Karpas-422 (cell line): Measurements from ENCODE around the gene CDIP1. TPM values are rescaled to one million over a fixed set of nuclear protein-coding genes. Genes with fewer than 3 reads are reported as not detected.

Experiments used
- DNase-seq: peaks from one replicate; pipeline ENCODE4 v3.0.0-alpha.2; 2015
- H2AFZ ChIP-seq: fragments of 200-600 bp; sonication (generic); 2 replicates; pipeline ENCODE4 v1.6.1; 2014; ENCODE audit warnings: antibody characterized with exemption, low read length, mixed read lengths
- H3K27ac ChIP-seq: fragments of 200-600 bp; sonication (generic); 2 replicates; pipeline ENCODE4 v1.5.1; 2014; ENCODE audit warnings: mild to moderate bottlenecking, low read length, moderate library complexity
- H3K27me3 ChIP-seq: fragments of 200-600 bp; sonication (generic); 2 replicates; pipeline ENCODE4 v1.6.1; 2014; ENCODE audit warnings: low read length, mixed read lengths
- H3K36me3 ChIP-seq: fragments of 200-600 bp; sonication (generic); 2 replicates; pipeline ENCODE4 v1.6.1; 2014; ENCODE audit warnings: low read length, mixed read lengths; ENCODE audit not compliant: insufficient read depth
- H3K4me1 ChIP-seq: fragments of 200-600 bp; sonication (generic); 2 replicates; pipeline ENCODE4 v1.6.1; 2014; ENCODE audit warnings: mild to moderate bottlenecking, low read length, mixed read lengths
- H3K4me2 ChIP-seq: fragments of 200-600 bp; sonication (generic); 2 replicates; pipeline ENCODE4 v1.6.1; 2014; ENCODE audit warnings: low read length, low read depth, mild to moderate bottlenecking; ENCODE audit not compliant: poor library complexity, severe bottlenecking
- H3K4me3 ChIP-seq: fragments of 200-600 bp; sonication (generic); 2 replicates; pipeline ENCODE4 v1.5.1; 2014; ENCODE audit warnings: mild to moderate bottlenecking, antibody characterized with exemption, low read length, mixed read lengths
- H3K79me2 ChIP-seq: fragments of 200-600 bp; sonication (generic); 2 replicates; pipeline ENCODE4 v1.6.1; 2014; ENCODE audit warnings: mild to moderate bottlenecking, low read length, mixed read lengths
- H3K9ac ChIP-seq: fragments of 200-600 bp; sonication (generic); 2 replicates; pipeline ENCODE4 v1.6.0; 2014; ENCODE audit warnings: low read length
- H3K9me2 ChIP-seq: fragments of 200-600 bp; sonication (generic), shearing (Covaris generic); replicated peaks from 2 replicates; pipeline ENCODE4 v1.6.0; 2014; ENCODE audit warnings: mild to moderate bottlenecking, low read length, moderate library complexity; ENCODE audit not compliant: insufficient read depth
- H3K9me3 ChIP-seq: fragments of 300-700, 200-600 bp; sonication (generic); 2 replicates; pipeline ENCODE4 v1.6.1; 2014; ENCODE audit warnings: low read length, mixed read lengths
- H4K20me1 ChIP-seq: fragments of 200-600 bp; sonication (generic); 2 replicates; pipeline ENCODE4 v1.6.1; 2014; ENCODE audit warnings: mild to moderate bottlenecking, antibody characterized with exemption, low read length, low read depth; ENCODE audit not compliant: insufficient read depth
- total RNA-seq: library from RNA; depleted of rRNA; stranded (reverse); fragments of >200 nt; shearing (Covaris generic); gene quantifications from 2 replicates; pipeline ENCODE4 v1.2.3, GENCODE V29; 2014; ENCODE audit warnings: low replicate concordance

CDIP1 gene
- total RNA-seq, 1 experiment from 2014 or later = not detected

DNA sequence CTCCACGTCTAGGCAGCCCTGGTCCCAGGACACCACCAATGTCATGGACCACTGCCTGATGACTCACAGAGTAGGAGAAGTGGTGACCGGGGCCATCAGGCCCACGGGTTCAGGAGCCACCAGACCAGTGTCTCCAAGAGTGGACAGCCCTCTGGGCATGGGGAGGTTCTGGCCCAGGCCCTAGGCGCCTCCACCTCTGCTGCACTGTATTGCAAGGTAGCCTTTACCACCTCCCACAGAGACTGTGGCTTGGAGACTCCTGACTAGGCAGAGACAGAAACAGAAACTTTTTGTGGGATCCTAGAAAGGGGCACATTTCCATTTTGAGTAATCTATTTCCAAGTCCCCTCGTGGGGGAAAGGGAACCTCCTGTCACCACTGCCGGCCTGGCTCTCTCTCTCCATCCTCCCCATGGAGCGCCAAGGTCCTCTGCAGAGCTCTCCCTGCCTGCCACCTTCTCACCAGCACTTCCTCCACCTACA lies 2.9 kb downstream of the CDIP1 start:
- Histone ChIP-seq H3K4me2 (no peak overlapping the region), H4K20me1 (no peaks in the 10 kb centered on the region), H3K4me1 (no peaks in the 10 kb centered on the region), H3K9me3 (no peaks in the 10 kb centered on the region; the same call in none of the 2 replicates), H3K4me3 (no peak overlapping the region), H3K79me2 (no peaks in the 10 kb centered on the region), H3K36me3 (no peaks in the 10 kb centered on the region), H3K27me3 (no peaks in the 10 kb centered on the region), H3K27ac (no peak overlapping the region), H3K9me2 (no peaks in the 10 kb centered on the region), H2AFZ (no peak overlapping the region), H3K9ac (no peak overlapping the region)
- no peak for DNase-seq

DNA sequence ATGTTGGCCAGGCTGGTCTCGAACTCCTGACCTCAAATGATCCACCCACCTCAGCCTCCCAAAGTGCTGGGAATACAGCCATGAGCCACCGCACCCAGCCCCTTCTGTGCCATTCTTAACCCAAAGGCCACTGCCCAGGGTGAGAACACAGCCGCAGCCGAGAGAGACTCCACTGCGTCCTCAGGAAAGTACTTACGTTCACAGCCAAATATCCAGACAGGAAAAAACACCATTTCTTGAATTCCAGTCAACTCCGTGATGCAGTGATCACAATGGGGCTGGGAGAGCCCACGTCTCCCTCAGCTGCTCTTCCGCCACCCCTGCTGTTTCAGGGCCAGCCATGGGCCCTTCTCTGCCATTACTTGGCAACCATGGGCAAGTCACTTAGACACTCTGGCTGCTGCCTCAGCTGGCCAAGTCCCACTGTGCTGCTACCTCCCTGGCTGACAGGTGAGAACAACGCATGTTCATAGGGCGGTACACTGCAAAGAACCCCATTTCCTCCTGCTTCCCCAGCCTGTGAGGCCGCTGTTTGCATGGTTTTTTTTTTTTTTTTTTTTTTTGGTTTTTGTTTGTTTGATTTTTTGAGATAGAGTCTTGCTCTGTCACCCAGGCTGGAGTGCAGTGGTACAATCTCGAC lies 4.3 kb downstream of the CDIP1 start:
- H3K4me3 ChIP-seq = no peak overlapping the region
- H3K9me2 ChIP-seq = no peaks in the 10 kb centered on the region
- H3K27me3 ChIP-seq = no peaks in the 10 kb centered on the region
- no peaks in the 10 kb centered on the region for H3K9me3 ChIP-seq
- H2AFZ ChIP-seq = no peak overlapping the region
- H4K20me1 ChIP-seq = no peaks in the 10 kb centered on the region
- no peak for DNase-seq
- no peaks in the 10 kb centered on the region for H3K79me2 ChIP-seq
- no peak overlapping the region for H3K9ac ChIP-seq
- H3K4me1 ChIP-seq = peaks cover 5% of the 10 kb centered on the region
- no peak overlapping the region for H3K27ac ChIP-seq
- no peak overlapping the region for H3K4me2 ChIP-seq
- no peaks in the 10 kb centered on the region for H3K36me3 ChIP-seq

DNA sequence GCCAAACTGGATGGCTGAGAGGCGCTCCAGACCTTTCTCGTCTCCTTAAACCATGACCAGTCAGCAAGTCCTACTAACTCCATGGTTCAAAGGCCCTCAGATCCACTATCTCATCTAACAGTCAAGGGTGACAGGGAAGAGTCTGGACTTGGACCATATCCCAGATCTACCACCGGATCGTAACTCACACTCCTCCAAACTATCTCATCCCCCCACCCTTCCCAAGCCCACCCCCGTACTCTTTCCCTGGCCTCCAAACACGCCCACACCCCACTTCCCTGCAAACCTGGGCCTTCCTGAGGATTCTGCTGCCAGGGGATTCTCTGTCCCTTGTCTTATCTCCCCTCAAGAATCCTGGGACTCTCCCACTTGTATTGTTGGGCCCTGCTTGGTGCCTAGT lies 5.1 kb downstream of the CDIP1 start:
- H4K20me1 ChIP-seq = no peaks in the 10 kb centered on the region
- no peak overlapping the region for H2AFZ ChIP-seq
- H3K36me3 ChIP-seq = no peaks in the 10 kb centered on the region
- H3K4me2 ChIP-seq = no peak overlapping the region
- H3K9me2 ChIP-seq = no peaks in the 10 kb centered on the region
- no peak overlapping the region for H3K4me3 ChIP-seq
- H3K27me3 ChIP-seq = no peaks in the 10 kb centered on the region
- H3K9ac ChIP-seq = no peak overlapping the region
- H3K27ac ChIP-seq = no peak overlapping the region
- no peaks in the 10 kb centered on the region for H3K79me2 ChIP-seq
- H3K4me1 ChIP-seq = peaks cover 8% of the 10 kb centered on the region
- no peak for DNase-seq
- H3K9me3 ChIP-seq = no peaks in the 10 kb centered on the region

DNA sequence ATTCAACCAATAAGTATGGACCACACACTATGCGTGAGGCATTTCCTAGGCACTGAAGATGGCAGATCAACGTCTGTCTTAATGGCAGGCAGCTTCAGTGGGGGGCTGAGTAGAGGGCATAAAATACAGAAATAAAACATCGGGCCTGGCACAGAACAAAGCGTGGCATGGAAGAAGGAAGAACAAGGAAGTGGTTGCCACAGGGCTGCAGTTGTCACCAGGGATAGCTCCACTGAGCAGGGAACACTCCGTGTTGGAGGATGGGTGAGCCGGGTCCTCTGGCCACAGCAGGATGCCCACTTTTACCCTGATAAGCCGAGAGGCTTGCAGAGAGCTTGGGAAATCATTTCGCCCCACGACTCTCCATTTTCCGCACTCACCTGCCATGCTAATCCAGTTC lies 6.3 kb downstream of the CDIP1 start:
- H3K79me2 ChIP-seq = no peaks in the 10 kb centered on the region
- H3K36me3 ChIP-seq = no peaks in the 10 kb centered on the region
- H3K9ac ChIP-seq = no peak overlapping the region
- no peak overlapping the region for H3K27ac ChIP-seq
- no peak overlapping the region for H3K4me3 ChIP-seq
- no peak overlapping the region for H3K4me2 ChIP-seq
- no peaks in the 10 kb centered on the region for H4K20me1 ChIP-seq
- DNase-seq = no peak
- no peaks in the 10 kb centered on the region for H3K9me2 ChIP-seq
- no peak overlapping the region for H2AFZ ChIP-seq
- no peaks in the 10 kb centered on the region for H3K9me3 ChIP-seq
- peaks cover 8% of the 10 kb centered on the region for H3K4me1 ChIP-seq
- no peaks in the 10 kb centered on the region for H3K27me3 ChIP-seq

DNA sequence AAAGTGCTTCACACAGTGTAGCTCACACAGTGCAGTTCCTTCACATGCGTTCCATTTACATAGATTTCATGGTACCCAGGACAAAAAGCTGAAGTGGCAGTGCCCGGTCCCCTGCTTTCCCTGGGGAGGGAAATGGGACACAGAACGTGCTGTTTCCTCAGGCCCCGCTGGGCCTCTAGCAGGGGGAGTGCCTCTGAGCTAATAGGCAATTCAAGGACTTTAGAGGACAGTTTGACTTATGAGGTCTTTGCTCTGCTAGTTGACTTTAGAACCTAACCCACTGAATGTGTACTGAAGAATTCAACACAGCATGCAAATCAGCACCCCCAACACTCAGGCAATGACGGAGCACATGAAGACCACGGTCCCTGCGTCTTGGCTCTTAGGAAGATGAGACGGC lies 6.8 kb downstream of the CDIP1 start:
- DNase-seq = no peak
- Histone ChIP-seq H3K27ac (no peak overlapping the region), H3K9me2 (no peaks in the 10 kb centered on the region), H3K4me3 (no peak overlapping the region), H3K4me2 (no peak overlapping the region), H3K79me2 (no peaks in the 10 kb centered on the region), H3K27me3 (no peaks in the 10 kb centered on the region), H4K20me1 (no peaks in the 10 kb centered on the region), H3K9ac (no peak overlapping the region), H3K4me1 (peaks cover 8% of the 10 kb centered on the region), H2AFZ (no peak overlapping the region), H3K36me3 (no peaks in the 10 kb centered on the region), H3K9me3 (no peaks in the 10 kb centered on the region)

DNA sequence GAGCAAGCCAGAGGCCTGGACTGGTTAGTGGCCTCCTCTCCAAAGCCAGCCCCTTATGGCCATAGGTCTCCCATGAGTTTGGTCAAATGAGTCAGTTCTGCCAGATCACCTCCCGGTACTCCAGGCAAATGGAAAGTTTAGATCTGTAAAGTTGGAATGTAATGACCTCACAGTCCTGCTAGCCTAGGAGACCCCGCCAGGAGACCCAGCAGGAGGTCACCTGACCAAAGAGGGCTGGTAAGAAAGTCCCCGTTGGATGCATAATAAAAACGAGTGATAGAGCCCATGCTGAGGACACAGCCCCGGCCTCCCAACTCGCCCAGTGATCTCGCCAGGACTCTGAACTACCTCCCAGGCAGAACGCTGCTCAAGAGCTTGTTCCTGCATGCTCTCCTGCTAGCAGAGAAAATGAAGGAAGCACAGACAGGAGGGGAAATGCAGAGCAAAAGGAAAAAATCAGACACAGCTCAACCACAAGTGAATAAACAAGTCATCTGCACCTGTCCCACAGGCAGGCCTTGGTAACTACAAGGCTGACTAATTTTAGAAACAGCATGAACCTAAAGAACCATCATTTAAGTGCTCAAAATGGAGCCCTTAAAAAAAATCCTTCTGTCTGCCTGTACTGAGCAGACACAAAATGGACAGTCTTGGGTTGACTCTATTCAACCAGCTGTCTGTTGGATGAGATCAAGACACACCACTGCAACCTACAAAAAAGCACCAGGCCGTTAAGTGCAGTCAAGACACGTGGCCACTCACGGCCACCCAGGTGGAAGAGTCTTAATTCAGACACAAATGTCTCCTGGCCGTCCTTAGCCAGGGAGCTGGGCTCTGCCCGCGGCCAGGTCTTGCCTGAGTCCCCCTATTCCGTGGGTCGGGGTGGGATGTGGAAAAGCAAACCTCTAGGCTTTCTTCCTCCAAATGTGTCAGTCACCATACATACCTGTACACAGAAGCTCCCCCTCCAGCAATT lies 9.2 kb downstream of the CDIP1 start:
- Histone ChIP-seq H3K27me3 (no peaks in the 10 kb centered on the region), H2AFZ (no peak overlapping the region), H3K4me3 (no peak overlapping the region), H3K36me3 (no peaks in the 10 kb centered on the region), H3K9ac (no peak overlapping the region), H3K4me2 (no peak overlapping the region), H4K20me1 (no peaks in the 10 kb centered on the region), H3K9me2 (no peaks in the 10 kb centered on the region), H3K4me1 (peaks cover 8% of the 10 kb centered on the region), H3K9me3 (no peaks in the 10 kb centered on the region), H3K27ac (no peak overlapping the region), H3K79me2 (no peaks in the 10 kb centered on the region)
- DNase-seq = no peak

DNA sequence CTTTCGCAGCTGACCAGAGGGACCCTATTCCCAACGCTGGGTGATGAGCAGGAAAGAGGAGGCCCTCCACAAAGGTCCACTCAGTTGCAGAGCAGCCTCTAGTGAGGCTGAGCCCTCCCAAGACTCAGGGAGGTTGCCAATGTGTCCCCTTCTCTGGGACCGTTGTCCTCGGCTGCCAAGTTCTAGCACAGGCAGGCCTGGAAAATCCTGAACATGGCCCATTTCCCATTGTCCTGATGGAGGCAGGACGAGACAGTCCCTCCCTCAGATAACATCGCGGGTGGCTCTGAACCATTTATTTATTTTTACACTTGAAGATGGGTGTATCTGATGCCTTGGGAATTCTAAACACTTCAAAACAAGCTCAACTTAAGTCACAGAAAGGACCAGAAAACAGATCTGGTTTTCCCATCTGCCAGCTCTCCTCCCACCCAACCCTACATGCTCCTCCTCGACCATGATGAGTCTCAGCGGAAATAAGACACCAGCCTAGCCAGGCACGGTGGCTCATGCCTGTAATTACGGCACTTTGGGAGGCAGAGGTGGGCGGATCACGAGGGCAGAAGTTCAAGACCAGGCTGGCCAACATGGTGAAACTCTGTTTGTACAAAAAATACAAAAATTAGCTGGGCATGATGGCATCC lies 12.8 kb downstream of the CDIP1 start:
- Histone ChIP-seq H3K4me3 (no peak overlapping the region), H3K4me1 (peaks cover 8% of the 10 kb centered on the region), H3K9me2 (no peaks in the 10 kb centered on the region), H3K79me2 (no peaks in the 10 kb centered on the region), H4K20me1 (no peaks in the 10 kb centered on the region), H3K4me2 (no peak overlapping the region), H3K9ac (no peak overlapping the region), H2AFZ (no peak overlapping the region), H3K36me3 (no peaks in the 10 kb centered on the region), H3K9me3 (no peaks in the 10 kb centered on the region), H3K27ac (no peak overlapping the region), H3K27me3 (no peaks in the 10 kb centered on the region)
- DNase-seq = no peak

DNA sequence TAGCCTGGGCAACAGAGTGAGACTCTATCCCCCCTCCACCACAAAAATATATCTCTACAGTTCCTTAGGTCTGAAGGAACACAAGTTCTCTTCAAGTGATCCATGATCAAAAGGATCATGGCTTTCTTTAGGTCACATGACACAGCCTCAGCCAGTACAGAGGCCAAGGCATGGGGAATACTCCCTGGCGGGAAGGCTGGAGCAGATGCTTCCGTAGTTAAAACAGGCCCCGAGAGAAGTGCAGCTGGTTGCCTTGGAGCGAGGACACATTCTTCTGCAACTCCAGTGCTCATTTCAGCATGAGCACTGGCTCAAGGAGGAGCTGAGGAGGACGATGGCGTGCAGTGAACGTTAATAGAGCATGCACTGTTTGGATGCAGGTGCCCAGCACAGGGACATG lies 13.5 kb downstream of the CDIP1 start:
- no peaks in the 10 kb centered on the region for H3K36me3 ChIP-seq
- peaks cover 8% of the 10 kb centered on the region for H3K4me1 ChIP-seq
- no peak overlapping the region for H3K4me2 ChIP-seq
- H3K27me3 ChIP-seq = no peaks in the 10 kb centered on the region
- H3K9ac ChIP-seq = no peak overlapping the region
- H3K9me3 ChIP-seq = no peaks in the 10 kb centered on the region
- H2AFZ ChIP-seq = no peak overlapping the region
- H3K27ac ChIP-seq = no peak overlapping the region
- H3K79me2 ChIP-seq = no peaks in the 10 kb centered on the region
- no peak for DNase-seq
- H4K20me1 ChIP-seq = no peaks in the 10 kb centered on the region
- H3K9me2 ChIP-seq = no peaks in the 10 kb centered on the region
- H3K4me3 ChIP-seq = no peak overlapping the region
